Measurements from ENCODE around the gene GSE1. TPM values are rescaled to one million over a fixed set of nuclear protein-coding genes. Genes with fewer than 3 reads are reported as not detected.

Gene GSE1
- total RNA-seq, 1 donor from 2014 or later, result 30.5 TPM

GRCh38 chr16:85658504-85659326, 45.6 kb downstream of the GSE1 start:
- no peak for DNase-seq (ENCODE audit: extremely low read depth, low read depth, low spot score)

- no peak for DNase-seq (ENCODE audit: extremely low read depth, low read depth, low spot score)
Measured at GRCh38 chr16:85659336-85659735, 46.2 kb downstream of the GSE1 start.

GRCh38 chr16:85659805-85660511, 46.8 kb downstream of the GSE1 start:
- no peak for DNase-seq (ENCODE audit: extremely low read depth, low read depth, low spot score)

GRCh38 chr16:85660843-85661739, 48.0 kb downstream of the GSE1 start:
- DNase-seq (ENCODE audit: extremely low read depth, low read depth, low spot score), result no peak

- no peak for DNase-seq (ENCODE audit: extremely low read depth, low read depth, low spot score)
Measured at GRCh38 chr16:85661740-85662481, 48.8 kb downstream of the GSE1 start.

GRCh38 chr16:85662482-85662812, 49.3 kb downstream of the GSE1 start:
- DNase-seq (ENCODE audit: extremely low read depth, low read depth, low spot score), result no peak

- DNase-seq (ENCODE audit: extremely low read depth, low read depth, low spot score), result no peak
Measured at GRCh38 chr16:85662976-85663830, 50.1 kb downstream of the GSE1 start.

- DNase-seq (ENCODE audit: extremely low read depth, low read depth, low spot score), result no peak
Measured at GRCh38 chr16:85663891-85664321, 50.8 kb downstream of the GSE1 start.

GRCh38 chr16:85664580-85665372, 51.7 kb downstream of the GSE1 start:
- DNase-seq (ENCODE audit: extremely low read depth, low read depth, low spot score), result no peak

- no peak for DNase-seq (ENCODE audit: extremely low read depth, low read depth, low spot score)
Measured at GRCh38 chr16:85665373-85665740, 52.2 kb downstream of the GSE1 start.

GRCh38 chr16:85665929-85666328, 52.8 kb downstream of the GSE1 start:
- DNase-seq (ENCODE audit: extremely low read depth, low read depth, low spot score), result no peak

GRCh38 chr16:85667261-85667660, 54.1 kb downstream of the GSE1 start:
- DNase-seq (ENCODE audit: extremely low read depth, low read depth, low spot score), result no peak

- DNase-seq (ENCODE audit: extremely low read depth, low read depth, low spot score), result no peak
Measured at GRCh38 chr16:85667841-85668413, 54.8 kb downstream of the GSE1 start.

GRCh38 chr16:85668676-85669424, 55.7 kb downstream of the GSE1 start:
- DNase-seq (ENCODE audit: extremely low read depth, low read depth, low spot score), result no peak

- DNase-seq (ENCODE audit: extremely low read depth, low read depth, low spot score), result no peak
Measured at GRCh38 chr16:85670840-85671239, 57.7 kb downstream of the GSE1 start.

- DNase-seq (ENCODE audit: extremely low read depth, low read depth, low spot score), result no peak
Measured at GRCh38 chr16:85673529-85674417, 60.7 kb downstream of the GSE1 start.

GRCh38 chr16:85674418-85674755, 61.3 kb downstream of the GSE1 start:
- no peak for DNase-seq (ENCODE audit: extremely low read depth, low read depth, low spot score)

Data from glomerular endothelial cell (primary cell).